GM12801 (cell line): ENCODE measurements around the gene C1orf105.

Experiments
- CTCF ChIP-seq: IDR thresholded peaks from one replicate; pipeline ENCODE4 v1.5.1; 2011; ENCODE audit warnings: control low read depth; ENCODE audit not compliant: insufficient read length; ENCODE audit errors: extremely low read depth

Gene C1orf105

GRCh38 chr1:172402878-172403569 is 17.5 kb upstream of the C1orf105 start:
- TF ChIP-seq CTCF = no peak

- no peak for TF ChIP-seq CTCF
Measured at GRCh38 chr1:172404121-172404520, 16.4 kb upstream of the C1orf105 start.

GRCh38 chr1:172405912-172406311 is 14.6 kb upstream of the C1orf105 start:
- TF ChIP-seq CTCF = no peak

- no peak for TF ChIP-seq CTCF
Measured at GRCh38 chr1:172406968-172407367, 13.5 kb upstream of the C1orf105 start.

- TF ChIP-seq CTCF = no peak
Measured at GRCh38 chr1:172408958-172409357, 11.5 kb upstream of the C1orf105 start.

- TF ChIP-seq CTCF = no peak
Measured at GRCh38 chr1:172410027-172410426, 10.5 kb upstream of the C1orf105 start.

- TF ChIP-seq CTCF = no peak
Measured at GRCh38 chr1:172411791-172412338, 8.6 kb upstream of the C1orf105 start.
